Mesenchymal stem cell (in vitro differentiated cells and primary cell): ENCODE measurements around the gene YIPF3.
A peak's percentile ranks its signal among the peaks of the same experiment; 100 is the strongest.

ENCODE experiments used
- DNase-seq: peaks from one replicate; pipeline ENCODE4 v3.0.0-alpha.2; 2013
- H2AFZ ChIP-seq: one replicate; pipeline ENCODE4 v1.6.1; 2013; ENCODE audit warnings: low read depth, mild to moderate bottlenecking, control low read depth, inconsistent platforms, low read length, moderate library complexity
- H2AK5ac ChIP-seq: 2 replicates; pipeline ENCODE4 v1.6.1; 2013; ENCODE audit warnings: low read length, moderate library complexity, mild to moderate bottlenecking, inconsistent platforms; ENCODE audit not compliant: severe bottlenecking
- H2BK120ac ChIP-seq: one replicate; pipeline ENCODE4 v1.6.1; 2013; ENCODE audit warnings: low read depth, mild to moderate bottlenecking, inconsistent platforms, low read length, moderate library complexity
- H2BK12ac ChIP-seq, 2 experiments: one replicate each; pipeline ENCODE4 v1.6.1; 2013; ENCODE audit warnings: inconsistent platforms in 2 of 2, low read length in 2 of 2, mild to moderate bottlenecking in 2 of 2, moderate library complexity in 2 of 2, control low read depth in 1 of 2
- H2BK15ac ChIP-seq: one replicate; pipeline ENCODE4 v1.6.1; 2013; ENCODE audit warnings: mild to moderate bottlenecking, low read depth, inconsistent platforms; ENCODE audit not compliant: poor library complexity, severe bottlenecking
- H2BK5ac ChIP-seq: 2 replicates; pipeline ENCODE4 v1.6.1; 2013; ENCODE audit warnings: low read depth, mild to moderate bottlenecking, low read length, control low read depth, inconsistent platforms; ENCODE audit not compliant: poor library complexity, severe bottlenecking
- H3K14ac ChIP-seq, 2 experiments: one replicate each; pipeline ENCODE4 v1.6.1; 2013; ENCODE audit warnings: inconsistent platforms in 2 of 2, low read length in 2 of 2, control low read depth in 1 of 2, mild to moderate bottlenecking in 1 of 2, moderate library complexity in 1 of 2
- H3K18ac ChIP-seq, 2 experiments: one replicate each; pipeline ENCODE4 v1.6.1; 2013; ENCODE audit warnings: inconsistent platforms in 2 of 2, low read length in 2 of 2, control low read depth in 1 of 2, low read depth in 1 of 2, mild to moderate bottlenecking in 1 of 2
- H3K23ac ChIP-seq, 2 experiments: one replicate each; pipeline ENCODE4 v1.6.1; 2013; ENCODE audit warnings: inconsistent platforms in 2 of 2, low read length in 2 of 2, mild to moderate bottlenecking in 2 of 2, moderate library complexity in 2 of 2, control low read depth in 1 of 2
- H3K27ac ChIP-seq: 2 replicates; pipeline ENCODE4 v1.5.1; 2013; ENCODE audit warnings: mild to moderate bottlenecking, moderate library complexity, low read length, control low read depth, inconsistent platforms; ENCODE audit not compliant: poor library complexity, severe bottlenecking
- H3K27me3 ChIP-seq, 2 experiments: 2 replicates each; pipeline versions ENCODE4 v1.6.1 to v1.7.0; 2013; ENCODE audit warnings: low read length in 2 of 2, mild to moderate bottlenecking in 2 of 2, moderate library complexity in 2 of 2, control low read depth in 1 of 2, inconsistent platforms in 1 of 2; ENCODE audit not compliant: control insufficient read depth in 1 of 2, insufficient read depth in 1 of 2
- H3K36me3 ChIP-seq, 2 experiments: 2 replicates each; pipeline versions ENCODE4 v1.6.1 to v1.7.0; 2013; ENCODE audit warnings: low read length in 2 of 2, control low read depth in 1 of 2, inconsistent platforms in 1 of 2, low read depth in 1 of 2, mild to moderate bottlenecking in 1 of 2; ENCODE audit not compliant: insufficient read depth in 2 of 2, control insufficient read depth in 1 of 2
- H3K4ac ChIP-seq, 2 experiments: one replicate each; pipeline ENCODE4 v1.6.1; 2013; ENCODE audit warnings: inconsistent platforms in 2 of 2, low read length in 2 of 2, mild to moderate bottlenecking in 2 of 2, moderate library complexity in 2 of 2, control low read depth in 1 of 2, low read depth in 1 of 2
- H3K4me1 ChIP-seq: 2 replicates; pipeline ENCODE4 v1.6.1; 2013; ENCODE audit warnings: low read depth, low read length, control low read depth; ENCODE audit not compliant: control insufficient read depth, insufficient read depth
- H3K4me2 ChIP-seq: 2 replicates; pipeline ENCODE4 v1.6.1; 2013; ENCODE audit warnings: low read length, mild to moderate bottlenecking, inconsistent platforms; ENCODE audit not compliant: poor library complexity, severe bottlenecking
- H3K4me3 ChIP-seq, 2 experiments: 2 replicates each; pipeline versions ENCODE4 v1.5.1 to v1.7.0; 2013; ENCODE audit warnings: low read length in 2 of 2, mild to moderate bottlenecking in 2 of 2, control low read depth in 1 of 2, low read depth in 1 of 2; ENCODE audit not compliant: insufficient read depth in 1 of 2
- H3K79me1 ChIP-seq: replicated peaks from 2 replicates; pipeline ENCODE4 v1.6.1; 2013; ENCODE audit warnings: mild to moderate bottlenecking, control low read depth, low read length, inconsistent platforms; ENCODE audit not compliant: poor library complexity, severe bottlenecking
- H3K9ac ChIP-seq: 2 replicates; pipeline ENCODE4 v1.7.0; 2013; ENCODE audit warnings: mild to moderate bottlenecking, low read length, moderate library complexity
- H3K9me3 ChIP-seq: 2 replicates; pipeline ENCODE4 v1.7.0; 2013; ENCODE audit warnings: mild to moderate bottlenecking, low read length; ENCODE audit not compliant: control insufficient read depth
- H4K8ac ChIP-seq: one replicate; pipeline ENCODE4 v1.6.1; 2013; ENCODE audit warnings: inconsistent platforms, mild to moderate bottlenecking, low read length, moderate library complexity
- H4K91ac ChIP-seq: one replicate; pipeline ENCODE4 v1.6.1; 2013; ENCODE audit warnings: mild to moderate bottlenecking, low read length, inconsistent platforms
- WGBS: methylation state at CpG from one replicate; pipeline ENCODE4 v1.1.7; 2013; ENCODE audit warnings: mixed read lengths; 5-methylcytosine and 5-hydroxymethylcytosine counted together

YIPF3 gene

DNA sequence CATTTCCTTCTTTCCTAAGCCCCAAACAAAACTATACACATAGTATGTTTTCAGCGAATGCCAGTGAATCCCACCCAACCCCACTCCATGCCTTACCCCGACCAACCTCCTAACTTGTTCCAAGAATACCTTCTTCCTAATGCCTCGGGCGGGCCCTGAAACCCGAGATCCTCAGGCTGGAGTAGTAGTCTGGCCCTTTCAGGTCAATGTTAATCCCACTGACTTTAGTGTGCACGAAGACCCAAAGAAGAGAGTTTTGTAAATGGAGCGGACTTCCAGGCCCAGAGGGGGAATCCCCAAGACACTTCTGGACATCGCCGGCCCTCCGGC lies 394 bp downstream of the YIPF3 start:
- peak overlapping the region; percentile 47 to 91 for H3K4ac ChIP-seq
- H4K91ac ChIP-seq: peak overlapping the region; percentile 47
- H2BK12ac ChIP-seq: no peak overlapping the region
- H3K4me2 ChIP-seq: peak overlapping the region; percentile 72
- peak overlapping the region; percentile 73 for H3K18ac ChIP-seq
- peak overlapping the region; percentile 69 to 100 for H3K4me3 ChIP-seq
- no peak overlapping the region for H3K23ac ChIP-seq
- DNase-seq: no peak
- H3K4me1 ChIP-seq: peaks cover 9% of the 10 kb centered on the region
- H4K8ac ChIP-seq: no peak overlapping the region
- peak overlapping the region; percentile 30 for H2AK5ac ChIP-seq
- H3K27ac ChIP-seq: peak overlapping the region; percentile 73
- H3K79me1 ChIP-seq: peaks cover 20% of the 10 kb centered on the region
- H3K27me3 ChIP-seq: no peaks in the 10 kb centered on the region
- no peak overlapping the region for H2BK15ac ChIP-seq
- no peak overlapping the region for H3K14ac ChIP-seq
- H2AFZ ChIP-seq: no peak overlapping the region
- WGBS: 2% methylated on average over 10 of the region's 10 CpGs
- H3K9me3 ChIP-seq: no peaks in the 10 kb centered on the region
- peaks cover 52 to 66% of the 10 kb centered on the region in 2 experiments for H3K36me3 ChIP-seq
- H2BK5ac ChIP-seq: no peak overlapping the region
- peak overlapping the region; percentile 100 for H3K9ac ChIP-seq
- peak overlapping the region; percentile 27 for H2BK120ac ChIP-seq

DNA sequence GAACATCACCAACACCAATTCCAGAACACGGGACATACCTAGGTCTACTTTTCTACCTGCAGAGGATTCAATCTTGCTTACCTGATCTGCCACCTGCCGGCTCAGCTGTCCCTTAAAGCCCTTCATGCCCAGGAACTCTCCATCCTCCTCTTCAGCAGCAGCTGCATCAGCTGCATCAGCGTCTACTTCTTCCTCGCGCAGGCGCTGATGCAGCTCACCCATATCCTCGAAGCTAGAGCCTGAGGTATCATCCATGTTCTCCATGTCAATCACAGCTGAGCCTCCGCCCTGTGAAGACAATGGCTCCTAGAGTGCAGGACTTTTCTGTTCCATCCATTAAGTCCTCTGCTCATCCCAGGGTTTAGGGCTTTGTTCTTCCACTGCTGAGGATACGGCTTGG lies 918 bp downstream of the YIPF3 start:
- Histone ChIP-seq H3K36me3 (peaks cover 49 to 66% of the 10 kb centered on the region in 2 experiments), H2AK5ac (peak overlapping the region; percentile 15), H2BK120ac (no peak overlapping the region), H3K27me3 (no peaks in the 10 kb centered on the region), H3K4me2 (peak overlapping the region; percentile 72), H3K27ac (peak overlapping the region; percentile 13), H3K4me1 (peaks cover 10% of the 10 kb centered on the region), H3K9ac (peak overlapping the region; percentile 100), H3K18ac (peak overlapping the region in 1 of 2 experiments; percentile 14), H2AFZ (no peak overlapping the region), H3K14ac (no peak overlapping the region), H2BK15ac (no peak overlapping the region), H4K91ac (peak overlapping the region; percentile 40), H3K9me3 (no peaks in the 10 kb centered on the region), H2BK12ac (peak overlapping the region in 1 of 2 experiments; percentile 35), H4K8ac (peak overlapping the region; percentile 16), H3K4me3 (peak overlapping the region; percentile 36 to 100), H3K4ac (peak overlapping the region; percentile 15 to 35), H3K79me1 (peaks cover 17% of the 10 kb centered on the region), H3K23ac (no peak overlapping the region), H2BK5ac (no peak overlapping the region)
- WGBS: 90% methylated on average over 9 of the region's 9 CpGs
- DNase-seq: no peak

DNA sequence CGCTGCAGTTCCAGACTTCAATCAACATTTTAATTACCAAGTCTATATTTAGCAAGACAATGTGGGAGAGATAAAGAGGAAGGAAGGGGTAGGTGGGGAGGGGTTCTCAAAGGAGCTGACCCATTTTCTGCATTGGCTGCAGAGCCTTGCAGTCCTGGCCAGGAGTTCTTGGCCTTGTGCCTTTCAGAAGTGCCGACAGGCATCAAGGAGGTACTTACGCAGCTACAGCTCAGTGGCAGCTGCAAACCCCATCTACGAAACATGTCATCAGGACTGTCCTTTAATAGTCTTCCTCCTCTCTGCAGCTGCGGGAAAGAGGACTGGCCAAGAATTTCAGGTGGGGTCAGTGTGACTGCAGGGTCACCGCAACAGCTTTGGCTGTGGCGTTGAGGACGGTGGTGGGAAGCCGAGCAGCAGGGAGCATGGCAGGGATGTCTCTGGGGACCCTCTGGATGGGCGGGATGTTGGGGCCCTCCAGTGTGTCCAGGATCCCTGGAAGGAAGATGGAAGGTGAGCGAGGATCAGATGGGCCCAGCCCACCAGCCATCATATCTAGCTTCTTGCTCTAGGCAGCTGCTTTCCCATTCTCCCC lies 4.8 kb downstream of the YIPF3 start:
- Histone ChIP-seq H3K9ac (no peak overlapping the region), H3K4me2 (no peak overlapping the region), H3K4ac (no peak overlapping the region), H3K4me1 (peaks cover 23% of the 10 kb centered on the region), H3K14ac (no peak overlapping the region), H2BK15ac (no peak overlapping the region), H3K36me3 (peaks cover 43 to 50% of the 10 kb centered on the region in 2 experiments), H2AFZ (no peak overlapping the region), H3K18ac (no peak overlapping the region), H3K27me3 (peaks cover 0 to 19% of the 10 kb centered on the region in 2 experiments), H2BK5ac (no peak overlapping the region), H3K9me3 (no peaks in the 10 kb centered on the region), H3K4me3 (no peak overlapping the region), H3K27ac (no peak overlapping the region), H4K8ac (no peak overlapping the region), H4K91ac (no peak overlapping the region), H2AK5ac (no peak overlapping the region), H2BK12ac (no peak overlapping the region), H3K23ac (no peak overlapping the region), H3K79me1 (peaks cover 11% of the 10 kb centered on the region), H2BK120ac (no peak overlapping the region)
- 97% methylated on average over 7 of the region's 11 CpGs for WGBS
- DNase-seq: no peak

DNA sequence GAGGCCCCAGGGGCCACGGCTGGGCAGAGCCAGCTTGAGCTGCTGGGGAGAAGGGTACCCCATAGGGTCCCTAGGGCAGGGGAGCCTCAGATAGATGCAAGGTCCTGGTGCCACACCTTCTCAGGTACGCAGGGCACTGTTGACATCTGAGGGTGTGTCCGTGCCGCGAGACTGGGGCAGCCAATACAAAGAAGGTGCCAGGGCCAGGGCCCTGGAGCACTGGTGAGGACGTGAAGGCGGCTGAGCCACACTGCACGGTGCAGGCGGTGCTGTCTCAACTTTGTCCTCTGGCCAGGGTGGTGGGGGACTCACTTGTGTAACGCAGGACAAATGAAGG lies 5.9 kb downstream of the YIPF3 start:
- Histone ChIP-seq H3K4me2 (peak overlapping the region; percentile 64), H4K91ac (no peak overlapping the region), H4K8ac (peak overlapping the region; percentile 27), H2BK12ac (peak overlapping the region in 1 of 2 experiments; percentile 17), H3K4me3 (peak overlapping the region; percentile 65 to 76), H3K18ac (no peak overlapping the region), H3K4me1 (peaks cover 23% of the 10 kb centered on the region), H3K23ac (no peak overlapping the region), H3K36me3 (peaks cover 46 to 54% of the 10 kb centered on the region in 2 experiments), H3K27me3 (peaks cover 0 to 19% of the 10 kb centered on the region in 2 experiments), H3K79me1 (peaks cover 11% of the 10 kb centered on the region), H3K14ac (no peak overlapping the region), H3K27ac (no peak overlapping the region), H3K4ac (peak overlapping the region in 1 of 2 experiments; percentile 24), H2BK120ac (no peak overlapping the region), H2BK5ac (no peak overlapping the region), H2AK5ac (no peak overlapping the region), H2BK15ac (peak overlapping the region; percentile 64), H3K9ac (peak overlapping the region; percentile 87), H3K9me3 (no peaks in the 10 kb centered on the region), H2AFZ (no peak overlapping the region)
- DNase-seq: no peak
- 79% methylated on average over 9 of the region's 10 CpGs for WGBS
